HG03565 (cell line): ENCODE measurements around the gene PPM1E.
"Not testable (repeated sequence)": the region's sequence is repeated elsewhere in the genome, so short reads cannot be mapped to it uniquely, and the experiment has no call there.

ENCODE experiments used
- ATAC-seq: cut with Tn5 transposase; IDR thresholded peaks from one replicate; pipeline ENCODE4 v1.9.1; 2021; ENCODE audit warnings: mild to moderate bottlenecking, moderate library complexity; ENCODE audit not compliant: unreplicated experiment

The PPM1E gene

GRCh38 chr17:58837699-58838098, 82.0 kb downstream of the PPM1E start:
- ATAC-seq = no peak

- ATAC-seq = no peak
These were observed 85.4 kb downstream of the PPM1E start for GRCh38 chr17:58840820-58841612.

GRCh38 chr17:58846413-58846812, 90.8 kb downstream of the PPM1E start:
- ATAC-seq = not testable (repeated sequence)

- ATAC-seq = not testable (repeated sequence)
These were observed 94.5 kb downstream of the PPM1E start for GRCh38 chr17:58850106-58850505.

GRCh38 chr17:58865301-58865700, 109.6 kb downstream of the PPM1E start:
- ATAC-seq = no peak

GRCh38 chr17:58870747-58871146, 115.1 kb downstream of the PPM1E start:
- ATAC-seq = no peak

GRCh38 chr17:58873926-58874325, 118.3 kb downstream of the PPM1E start:
- ATAC-seq = no peak

- no peak for ATAC-seq
These were observed 119.6 kb downstream of the PPM1E start for GRCh38 chr17:58875261-58875660.

- no peak for ATAC-seq
These were observed 128.5 kb downstream of the PPM1E start for GRCh38 chr17:58884161-58884560.

- ATAC-seq = no peak
These were observed 130.9 kb downstream of the PPM1E start for GRCh38 chr17:58886514-58886913.

- no peak for ATAC-seq
These were observed 134.3 kb downstream of the PPM1E start for GRCh38 chr17:58889928-58890327.

GRCh38 chr17:58899191-58899590, 143.5 kb downstream of the PPM1E start:
- no peak for ATAC-seq

GRCh38 chr17:58902322-58902721, 146.7 kb downstream of the PPM1E start:
- ATAC-seq = no peak

- ATAC-seq = no peak
These were observed 156.2 kb downstream of the PPM1E start for GRCh38 chr17:58911741-58912343.

GRCh38 chr17:58913552-58913951, 157.9 kb downstream of the PPM1E start:
- ATAC-seq = no peak

- ATAC-seq = no peak
These were observed 158.5 kb downstream of the PPM1E start for GRCh38 chr17:58913971-58914769.

- no peak for ATAC-seq
These were observed 161.6 kb downstream of the PPM1E start for GRCh38 chr17:58917228-58917627.

GRCh38 chr17:58918072-58918471, 162.4 kb downstream of the PPM1E start:
- ATAC-seq = no peak

GRCh38 chr17:58918884-58919283, 163.2 kb downstream of the PPM1E start:
- no peak for ATAC-seq

GRCh38 chr17:58920773-58921172, 165.1 kb downstream of the PPM1E start:
- no peak for ATAC-seq

- ATAC-seq = no peak
These were observed 177.3 kb downstream of the PPM1E start for GRCh38 chr17:58932956-58933355.

- no peak for ATAC-seq
These were observed 180.6 kb downstream of the PPM1E start for GRCh38 chr17:58936295-58936694.
